ENCODE measurements around the gene PPIB.

- TF ChIP-seq GATA3 (IDR thresholded peaks at IDR 0.05; ENCODE audit: low read depth, low read length) = no peak
- TF ChIP-seq GATA2 (IDR thresholded peaks at IDR 0.05; ENCODE audit: low read depth, low read length) = no peak
Observed at GRCh38 chr15:64166102-64166890, 3.5 kb upstream of the PPIB start.
